Right lobe of liver (tissue), 4 donors: ENCODE measurements around the gene ITGA5.

Experiments
- POLR2A ChIP-seq: fragments of 450-650 bp; IDR thresholded peaks from one replicate; pipeline ENCODE4 v1.6.1; 2017; ENCODE audit warnings: antibody characterized with exemption, mild to moderate bottlenecking
- TF ChIP-seq, protein P1 (sequence below), 4 donors: fragments of 200-600 bp in 3 of 4; fragments of 450-650 bp in 1 of 4; IDR thresholded peaks; one replicate each; pipeline versions ENCODE4 v1.5.1 to v1.8.0; 2016 to 2022; ENCODE audit warnings: antibody characterized with exemption in 4 of 4, mild to moderate bottlenecking in 2 of 4
- donor health status: DM: no; HTN: no; CAD: no.
- donor health status: DM: no; HTN: no; CAD: no.
- donor health status: DM: no; HTN: yes; CAD: no.

DNA sequence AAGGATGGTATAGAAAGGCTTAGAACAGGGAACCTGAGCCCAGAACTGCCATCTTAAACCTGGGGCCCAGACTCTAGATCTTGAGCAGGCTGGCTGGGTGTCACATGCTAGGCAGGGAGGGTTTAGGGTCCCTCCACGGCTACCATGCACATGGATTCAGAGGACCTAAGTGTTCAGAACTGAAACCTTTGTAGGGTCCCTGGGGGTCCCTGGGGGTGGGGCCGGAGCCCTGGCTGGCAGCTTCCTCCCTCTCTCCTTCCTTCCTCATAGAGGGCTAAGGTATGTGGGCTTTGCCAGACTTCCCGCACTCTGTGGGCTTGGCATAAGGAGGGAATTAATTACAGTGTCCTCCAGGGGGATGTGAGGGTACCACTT is 29.9 kb downstream of the ITGA5 start:
- no peak for TF ChIP-seq POLR2A
- TF ChIP-seq, protein P1, sequence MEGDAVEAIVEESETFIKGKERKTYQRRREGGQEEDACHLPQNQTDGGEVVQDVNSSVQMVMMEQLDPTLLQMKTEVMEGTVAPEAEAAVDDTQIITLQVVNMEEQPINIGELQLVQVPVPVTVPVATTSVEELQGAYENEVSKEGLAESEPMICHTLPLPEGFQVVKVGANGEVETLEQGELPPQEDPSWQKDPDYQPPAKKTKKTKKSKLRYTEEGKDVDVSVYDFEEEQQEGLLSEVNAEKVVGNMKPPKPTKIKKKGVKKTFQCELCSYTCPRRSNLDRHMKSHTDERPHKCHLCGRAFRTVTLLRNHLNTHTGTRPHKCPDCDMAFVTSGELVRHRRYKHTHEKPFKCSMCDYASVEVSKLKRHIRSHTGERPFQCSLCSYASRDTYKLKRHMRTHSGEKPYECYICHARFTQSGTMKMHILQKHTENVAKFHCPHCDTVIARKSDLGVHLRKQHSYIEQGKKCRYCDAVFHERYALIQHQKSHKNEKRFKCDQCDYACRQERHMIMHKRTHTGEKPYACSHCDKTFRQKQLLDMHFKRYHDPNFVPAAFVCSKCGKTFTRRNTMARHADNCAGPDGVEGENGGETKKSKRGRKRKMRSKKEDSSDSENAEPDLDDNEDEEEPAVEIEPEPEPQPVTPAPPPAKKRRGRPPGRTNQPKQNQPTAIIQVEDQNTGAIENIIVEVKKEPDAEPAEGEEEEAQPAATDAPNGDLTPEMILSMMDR (IDR thresholded peaks at IDR 0.05) = no peak
